ENCODE results near the gene MAP3K13.
"Not testable (repeated sequence)": the region's sequence is repeated elsewhere in the genome, so short reads cannot be mapped to it uniquely, and the experiment has no call there.

MAP3K13 gene

GRCh38 chr3:185430375-185430774, 67.4 kb downstream of the MAP3K13 start:
- no peak for DNase-seq (ENCODE audit: low read depth)
- no peak overlapping the region for H3K4me3 ChIP-seq (ENCODE audit: low read depth, low read length)

- no peak overlapping the region for H3K4me3 ChIP-seq (ENCODE audit: low read depth, low read length)
- no peak for DNase-seq (ENCODE audit: low read depth)
These were observed 77.0 kb downstream of the MAP3K13 start for GRCh38 chr3:185439745-185440466.

GRCh38 chr3:185442031-185442430, 79.1 kb downstream of the MAP3K13 start:
- no peak overlapping the region for H3K4me3 ChIP-seq (ENCODE audit: low read depth, low read length)
- no peak for DNase-seq (ENCODE audit: low read depth)

- no peak for DNase-seq (ENCODE audit: low read depth)
- H3K4me3 ChIP-seq (ENCODE audit: low read depth, low read length), result no peak overlapping the region
These were observed 81.4 kb downstream of the MAP3K13 start for GRCh38 chr3:185444329-185444728.

DNA sequence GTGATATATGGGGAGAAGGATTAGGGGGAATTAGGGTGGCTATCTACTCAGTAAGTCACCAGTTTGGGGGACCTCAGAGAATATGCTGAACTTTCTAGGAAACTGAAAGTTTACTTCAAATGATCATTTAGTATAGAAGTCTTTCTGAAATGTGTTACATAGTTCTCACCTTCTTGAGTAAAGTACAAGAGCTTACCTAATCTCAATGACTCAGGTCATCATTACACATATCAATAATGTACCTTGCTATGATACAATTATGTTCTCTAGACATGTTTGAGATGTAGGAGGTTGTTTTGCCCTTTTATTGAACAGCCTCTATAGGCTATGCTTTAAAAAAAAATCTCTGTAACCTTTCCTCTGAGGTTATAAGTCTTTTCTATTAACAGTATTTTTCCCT, 85.2 kb downstream of the MAP3K13 start:
- no peak overlapping the region for H3K4me3 ChIP-seq (ENCODE audit: low read depth, low read length)
- DNase-seq (ENCODE audit: low read depth), result no peak

DNA sequence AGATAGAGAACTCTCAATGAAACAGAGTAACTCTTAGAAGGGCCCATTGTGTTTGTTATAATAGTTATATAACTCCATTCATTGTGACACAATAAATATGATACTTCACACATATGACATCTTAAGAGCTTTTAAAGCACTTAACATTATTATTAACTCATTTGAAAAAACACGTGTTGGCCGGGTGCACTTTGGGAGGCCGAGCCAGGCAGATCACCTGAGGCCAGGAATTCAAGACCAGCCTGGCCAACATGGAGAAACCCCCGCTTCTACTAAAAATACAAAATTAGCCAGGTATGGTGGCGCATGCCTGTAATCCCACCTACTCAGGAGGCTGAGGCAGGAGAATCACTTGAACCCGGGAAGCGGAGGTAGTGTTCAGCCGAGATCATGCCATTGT, 88.5 kb downstream of the MAP3K13 start:
- H3K4me3 ChIP-seq (ENCODE audit: low read depth, low read length); DNase-seq (ENCODE audit: low read depth): not testable (repeated sequence)

DNA sequence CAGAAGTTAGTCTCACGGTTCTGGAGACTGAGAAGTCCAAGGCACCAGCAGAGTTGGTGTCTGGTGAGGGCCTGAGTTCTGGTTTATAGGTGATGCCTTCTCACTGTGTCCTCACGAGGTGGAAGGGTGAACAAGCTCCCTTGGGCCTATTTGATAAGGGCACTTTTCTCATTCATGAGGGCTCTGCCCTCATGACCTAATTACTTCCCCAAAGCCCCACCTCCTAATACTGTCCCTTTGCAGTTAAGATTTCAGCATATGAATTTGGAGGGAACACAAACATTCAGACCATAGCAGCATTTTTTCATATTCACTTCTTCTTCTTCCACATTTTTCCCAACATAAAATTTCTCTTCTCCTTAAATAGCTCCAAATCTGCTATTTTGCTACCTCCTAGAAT, 94.4 kb downstream of the MAP3K13 start:
- no peak for DNase-seq (ENCODE audit: low read depth)

GRCh38 chr3:185460309-185460708, 97.4 kb downstream of the MAP3K13 start:
- no peak overlapping the region for H3K4me3 ChIP-seq (ENCODE audit: low read depth, low read length)
- DNase-seq (ENCODE audit: low read depth), result no peak

More for the DNA sequence above, 94.4 kb downstream of the MAP3K13 start:
- H3K4me3 ChIP-seq (ENCODE audit: low read depth, low read length), result no peak overlapping the region

GRCh38 chr3:185460719-185461350, 97.9 kb downstream of the MAP3K13 start:
- H3K4me3 ChIP-seq (ENCODE audit: low read depth, low read length), result no peak overlapping the region
- DNase-seq (ENCODE audit: low read depth), result no peak

DNA sequence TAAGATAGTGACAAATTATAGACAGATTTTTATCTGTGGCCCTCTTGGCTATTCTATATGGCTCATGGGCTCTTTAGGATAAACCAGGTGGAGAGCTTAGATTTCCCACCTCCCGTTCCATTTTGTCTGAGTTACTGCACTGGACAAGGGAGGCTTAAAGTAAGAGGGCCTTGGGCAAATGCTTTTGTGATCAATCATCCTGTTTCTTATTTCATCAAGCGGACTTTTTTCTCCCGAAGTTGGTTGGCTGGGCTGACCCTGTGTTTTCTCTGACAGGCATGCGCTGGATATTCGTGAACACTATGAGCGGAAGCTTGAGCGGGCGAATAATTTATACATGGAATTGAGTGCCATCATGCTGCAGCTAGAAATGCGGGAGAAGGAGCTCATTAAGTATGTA, 102.5 kb downstream of the MAP3K13 start:
- DNase-seq (ENCODE audit: low read depth), result no peak
- H3K4me3 ChIP-seq (ENCODE audit: low read depth, low read length), result no peak overlapping the region

- not testable (repeated sequence) for DNase-seq (ENCODE audit: low read depth); H3K4me3 ChIP-seq (ENCODE audit: low read depth, low read length)
These were observed 103.2 kb downstream of the MAP3K13 start for GRCh38 chr3:185466123-185466522.

DNA sequence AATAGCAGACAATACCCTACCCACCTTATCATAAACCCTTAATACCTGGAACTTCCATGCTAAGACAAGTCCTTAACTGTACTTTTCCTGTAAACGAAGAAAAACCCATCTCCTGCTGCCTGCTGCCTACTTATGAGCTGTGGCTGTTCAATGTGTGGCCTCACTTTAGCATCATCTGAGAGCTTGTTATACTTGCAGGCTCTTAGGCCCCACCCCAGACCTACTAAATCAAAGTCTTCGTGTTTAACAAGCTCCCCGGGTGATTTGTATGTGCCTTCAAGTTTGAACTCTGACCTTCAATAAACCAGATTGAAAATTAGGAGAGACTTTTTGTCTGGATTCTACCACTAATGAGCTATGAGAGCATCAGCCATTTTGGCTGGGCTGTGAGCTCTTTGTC, 106.6 kb downstream of the MAP3K13 start:
- no peak for DNase-seq (ENCODE audit: low read depth)

DNA sequence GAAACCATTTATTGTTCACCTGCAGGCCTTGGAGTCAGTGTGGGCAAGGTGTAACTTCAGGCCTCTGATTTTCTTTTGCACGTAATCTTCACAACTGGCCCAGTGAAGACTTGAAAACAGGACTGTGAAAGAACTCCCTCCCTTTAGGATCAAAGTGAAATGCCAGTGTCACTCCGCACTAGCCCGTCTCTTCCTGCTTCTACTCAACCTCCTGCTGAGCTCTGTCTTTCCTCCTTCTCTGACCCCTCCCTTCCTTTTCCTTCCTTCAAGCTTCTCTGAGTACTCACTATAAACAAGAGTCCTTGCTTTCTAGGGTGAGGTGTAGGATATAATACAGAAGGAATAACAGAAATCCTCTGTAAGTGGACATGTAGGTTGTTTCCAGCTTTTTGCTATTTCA, 107.4 kb downstream of the MAP3K13 start:
- no peak for DNase-seq (ENCODE audit: low read depth)
- no peak overlapping the region for H3K4me3 ChIP-seq (ENCODE audit: low read depth, low read length)

More for the DNA sequence above, 106.6 kb downstream of the MAP3K13 start:
- H3K4me3 ChIP-seq (ENCODE audit: low read depth, low read length), result no peak overlapping the region

- DNase-seq (ENCODE audit: low read depth), result no peak
- no peak overlapping the region for H3K4me3 ChIP-seq (ENCODE audit: low read depth, low read length)
These were observed 110.4 kb downstream of the MAP3K13 start for GRCh38 chr3:185473290-185473815.

DNA sequence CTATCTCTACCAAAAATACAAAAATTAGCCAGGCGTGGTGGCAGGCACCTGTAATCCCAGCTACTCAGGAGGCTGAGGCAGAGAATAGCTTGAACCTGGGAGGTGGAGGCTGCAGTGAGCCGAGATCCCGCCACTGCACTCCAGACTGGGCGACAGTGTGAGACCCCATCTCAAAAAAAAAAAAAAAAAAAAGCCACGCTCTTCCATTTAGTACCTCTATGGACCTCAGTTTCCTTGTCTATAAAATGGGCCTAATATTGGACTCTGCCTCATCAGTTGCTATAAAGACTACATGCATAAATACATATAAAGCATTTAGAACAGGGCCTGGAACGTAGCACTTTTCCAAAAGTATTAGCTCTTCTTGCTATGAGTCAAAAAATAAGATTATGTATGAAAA, 112.0 kb downstream of the MAP3K13 start:
- DNase-seq (ENCODE audit: low read depth); H3K4me3 ChIP-seq (ENCODE audit: low read depth, low read length): not testable (repeated sequence)

GRCh38 chr3:185477316-185477715, 114.4 kb downstream of the MAP3K13 start:
- H3K4me3 ChIP-seq (ENCODE audit: low read depth, low read length), result no peak overlapping the region
- DNase-seq (ENCODE audit: low read depth), result no peak

DNA sequence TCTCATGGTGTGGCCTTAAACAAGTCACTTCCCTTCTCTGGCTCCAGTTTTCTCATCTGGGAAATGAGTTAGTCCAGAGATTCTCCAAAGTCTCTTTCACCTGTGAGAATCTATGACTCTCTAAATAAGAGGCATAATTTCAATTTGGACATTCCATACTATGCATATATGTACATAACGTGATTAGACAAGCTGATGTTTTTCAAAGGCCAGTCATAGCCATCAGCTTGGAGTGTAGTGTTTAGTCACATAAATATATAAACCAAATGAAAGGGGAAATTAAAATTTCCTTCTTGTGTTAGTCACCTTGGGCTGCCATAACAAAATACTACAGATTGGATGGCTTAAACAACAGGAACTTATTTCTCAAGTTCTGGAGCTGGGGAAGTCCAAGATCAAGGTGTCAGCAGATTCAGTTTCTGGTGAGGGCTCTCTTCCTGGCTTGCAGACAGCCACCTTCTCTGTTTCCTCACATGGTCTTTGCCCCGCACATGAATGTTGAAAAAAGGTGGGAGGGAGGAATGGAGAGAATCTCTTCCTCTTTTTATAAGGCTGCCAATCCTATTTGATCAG, 116.5 kb downstream of the MAP3K13 start:
- no peak overlapping the region for H3K4me3 ChIP-seq (ENCODE audit: low read depth, low read length)
- DNase-seq (ENCODE audit: low read depth), result no peak

DNA sequence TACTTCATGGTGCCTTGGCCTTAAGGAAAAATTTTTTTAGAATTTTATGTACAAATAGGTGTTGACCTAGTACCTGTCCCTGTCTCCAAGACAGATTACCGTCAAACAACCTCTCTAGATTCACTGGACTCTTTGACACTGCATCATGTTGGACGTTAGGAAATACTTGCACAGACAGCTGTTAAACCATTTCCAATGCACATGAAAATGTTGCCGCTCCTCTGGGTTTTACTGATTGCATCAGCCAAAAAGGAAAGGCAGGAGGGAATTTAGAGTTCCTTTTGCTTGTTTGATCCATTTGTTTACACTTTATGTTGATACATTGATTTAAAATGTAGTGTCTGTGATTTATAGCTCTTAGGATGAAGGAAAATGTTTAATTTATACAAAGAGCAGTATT, 121.4 kb downstream of the MAP3K13 start:
- H3K4me3 ChIP-seq (ENCODE audit: low read depth, low read length), result no peak overlapping the region
- DNase-seq (ENCODE audit: low read depth), result no peak

GRCh38 chr3:185486394-185486793, 123.5 kb downstream of the MAP3K13 start:
- DNase-seq (ENCODE audit: low read depth), result no peak
- no peak overlapping the region for H3K4me3 ChIP-seq (ENCODE audit: low read depth, low read length)

DNA sequence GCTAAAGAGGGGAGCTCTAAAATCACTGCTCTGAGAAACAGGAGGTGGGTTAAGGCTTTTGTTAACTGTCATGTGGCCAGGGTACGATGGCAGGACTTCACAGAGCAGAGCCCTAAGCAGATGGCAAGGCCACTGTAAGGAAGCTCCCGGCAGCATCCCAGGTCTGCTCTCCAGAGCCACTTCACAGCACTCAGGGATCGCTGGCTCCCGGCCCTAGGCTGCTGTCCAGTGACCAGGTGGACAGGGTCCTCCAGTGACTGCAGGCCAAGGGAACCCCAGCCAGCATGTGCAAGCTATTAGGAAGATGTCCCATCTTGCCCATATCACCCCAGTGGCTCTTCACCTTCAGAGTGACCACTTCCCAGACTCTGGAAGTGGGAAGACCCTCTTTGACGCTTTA, 125.5 kb downstream of the MAP3K13 start:
- no peak overlapping the region for H3K4me3 ChIP-seq (ENCODE audit: low read depth, low read length)
- DNase-seq (ENCODE audit: low read depth), result no peak

DNA sequence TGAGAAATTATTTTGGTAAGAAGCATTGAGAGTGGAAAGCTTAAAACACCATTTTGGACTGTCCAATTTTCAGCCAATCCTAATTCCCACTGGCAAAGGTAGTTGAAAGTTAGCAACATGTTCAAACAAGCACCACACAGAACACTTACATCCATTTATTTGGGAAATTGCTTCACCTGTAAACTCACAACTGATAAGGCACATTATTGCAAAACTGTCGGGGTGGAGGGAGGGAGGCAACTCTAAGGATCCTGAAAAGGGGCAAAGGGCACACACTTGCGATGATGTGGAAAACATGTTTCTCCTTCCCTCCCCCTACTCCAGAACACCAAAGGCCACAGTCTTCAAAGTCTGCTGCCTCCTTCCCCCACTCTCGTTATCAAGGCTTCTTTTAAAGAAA, 126.5 kb downstream of the MAP3K13 start:
- no peak overlapping the region for H3K4me3 ChIP-seq (ENCODE audit: low read depth, low read length)
- DNase-seq (ENCODE audit: low read depth), result no peak

All from skeletal muscle cell (primary cell).